Lower lobe of right lung (tissue), 2 donors: Measurements from ENCODE around the gene TRIP13. TPM values are rescaled to one million over a fixed set of nuclear protein-coding genes. Genes with fewer than 3 reads are reported as not detected.
A peak's percentile ranks its signal among the peaks of the same experiment; 100 is the strongest.

Source experiments
- ATAC-seq, 2 donors: fragments of 200-7000 bp; cut with Tn5 transposase; one replicate each; pipeline ENCODE4 v1.9.1; 2020 to 2022; ENCODE audit warnings: mild to moderate bottlenecking in 2 of 2, moderate library complexity in 2 of 2
- DNase-seq: peaks from one replicate; pipeline ENCODE4 v3.0.0-alpha.2; 2020
- H3K27ac ChIP-seq: fragments of 200-600 bp; one replicate; pipeline ENCODE4 v1.8.0; 2022
- H3K27me3 ChIP-seq: fragments of 200-600 bp; one replicate; pipeline ENCODE4 v1.8.0; 2022; ENCODE audit warnings: low read depth
- H3K36me3 ChIP-seq: fragments of 200-600 bp; one replicate; pipeline ENCODE4 v1.8.0; 2022; ENCODE audit warnings: mild to moderate bottlenecking
- H3K4me1 ChIP-seq: fragments of 200-600 bp; one replicate; pipeline ENCODE4 v1.8.0; 2022
- H3K4me3 ChIP-seq: fragments of 200-600 bp; one replicate; pipeline ENCODE4 v1.8.0; 2022; ENCODE audit warnings: mild to moderate bottlenecking
- H3K9me3 ChIP-seq: fragments of 200-600 bp; one replicate; pipeline ENCODE4 v1.8.0; 2022
- CTCF ChIP-seq: fragments of 200-600 bp; IDR thresholded peaks from one replicate; pipeline ENCODE4 v1.8.0; 2022; ENCODE audit warnings: antibody characterized with exemption, mild to moderate bottlenecking
- intact Hi-C: fragments of 100-400 bp; cut with DNase I; formaldehyde crosslinking; loops from one replicate; pipeline ENCODE4 v1.11.0; 2022
- total RNA-seq: library from RNA; stranded (reverse); fragmentation: NEBNext Ultra II Directional; extraction: Animal tissue kit (Norgen Biotek cat#: 25700); gene quantifications from one replicate; pipeline ENCODE4 v1.2.1, GENCODE V29; 2021
- donor health status: DM: no; HTN: yes; CAD: no; lungs with severe emphysema.

The TRIP13 gene
- total RNA-seq, 1 donor from 2014 or later = 1.0 TPM

- DNase-seq (no peak), ATAC-seq (no peak)
- no peaks in the 10 kb centered on the region for H3K36me3 ChIP-seq
- no peak overlapping the region for H3K4me3 ChIP-seq
- TF ChIP-seq CTCF = no peak
- no peaks in the 10 kb centered on the region for H3K4me1 ChIP-seq
- H3K27me3 ChIP-seq = no peaks in the 10 kb centered on the region
- intact Hi-C loops = no loop called here
- H3K27ac ChIP-seq = no peak overlapping the region
- H3K9me3 ChIP-seq = no peaks in the 10 kb centered on the region
Observed at GRCh38 chr5:909086-909485, 16.4 kb downstream of the TRIP13 start.

GRCh38 chr5:909994-910768 lies 17.5 kb downstream of the TRIP13 start:
- DNase-seq = no peak
- Histone ChIP-seq H3K4me1 (no peaks in the 10 kb centered on the region), H3K36me3 (no peaks in the 10 kb centered on the region), H3K4me3 (no peak overlapping the region), H3K27me3 (no peaks in the 10 kb centered on the region), H3K9me3 (no peaks in the 10 kb centered on the region), H3K27ac (no peak overlapping the region)
- TF ChIP-seq CTCF = no peak
- intact Hi-C loops = no loop called here
- no peak for ATAC-seq

- no peak for ATAC-seq
- Histone ChIP-seq H3K27ac (no peak overlapping the region), H3K27me3 (no peaks in the 10 kb centered on the region), H3K9me3 (no peaks in the 10 kb centered on the region), H3K36me3 (no peaks in the 10 kb centered on the region), H3K4me1 (no peaks in the 10 kb centered on the region), H3K4me3 (no peak overlapping the region)
- no peak for DNase-seq
- intact Hi-C loops = no loop called here
- TF ChIP-seq CTCF = no peak
Observed at GRCh38 chr5:910769-911160, 18.1 kb downstream of the TRIP13 start.

GRCh38 chr5:911601-912000 lies 18.9 kb downstream of the TRIP13 start:
- DNase-seq = no peak
- TF ChIP-seq CTCF = no peak
- Histone ChIP-seq H3K4me1 (no peaks in the 10 kb centered on the region), H3K9me3 (no peaks in the 10 kb centered on the region), H3K4me3 (no peak overlapping the region), H3K36me3 (no peaks in the 10 kb centered on the region), H3K27me3 (no peaks in the 10 kb centered on the region), H3K27ac (no peak overlapping the region)
- intact Hi-C loops = no loop called here
- ATAC-seq = no peak

GRCh38 chr5:912280-913091 lies 19.8 kb downstream of the TRIP13 start:
- Histone ChIP-seq H3K27ac (no peak overlapping the region), H3K9me3 (no peaks in the 10 kb centered on the region), H3K4me1 (no peaks in the 10 kb centered on the region), H3K36me3 (no peaks in the 10 kb centered on the region), H3K4me3 (no peak overlapping the region), H3K27me3 (no peaks in the 10 kb centered on the region)
- DNase-seq (peak; percentile 59), ATAC-seq (peak in 1 of 2 donors; percentile 38)
- no peak for TF ChIP-seq CTCF
- intact Hi-C loops = no loop called here
